Measurements from ENCODE around the gene KCTD1. TPM values are rescaled to one million over a fixed set of nuclear protein-coding genes. Genes with fewer than 3 reads are reported as not detected.

KCTD1 gene
- total and polyA plus RNA-seq, 2 of the 4 experiments (the other 2 are of a cell fraction): 5.0 to 5.8 TPM

DNA sequence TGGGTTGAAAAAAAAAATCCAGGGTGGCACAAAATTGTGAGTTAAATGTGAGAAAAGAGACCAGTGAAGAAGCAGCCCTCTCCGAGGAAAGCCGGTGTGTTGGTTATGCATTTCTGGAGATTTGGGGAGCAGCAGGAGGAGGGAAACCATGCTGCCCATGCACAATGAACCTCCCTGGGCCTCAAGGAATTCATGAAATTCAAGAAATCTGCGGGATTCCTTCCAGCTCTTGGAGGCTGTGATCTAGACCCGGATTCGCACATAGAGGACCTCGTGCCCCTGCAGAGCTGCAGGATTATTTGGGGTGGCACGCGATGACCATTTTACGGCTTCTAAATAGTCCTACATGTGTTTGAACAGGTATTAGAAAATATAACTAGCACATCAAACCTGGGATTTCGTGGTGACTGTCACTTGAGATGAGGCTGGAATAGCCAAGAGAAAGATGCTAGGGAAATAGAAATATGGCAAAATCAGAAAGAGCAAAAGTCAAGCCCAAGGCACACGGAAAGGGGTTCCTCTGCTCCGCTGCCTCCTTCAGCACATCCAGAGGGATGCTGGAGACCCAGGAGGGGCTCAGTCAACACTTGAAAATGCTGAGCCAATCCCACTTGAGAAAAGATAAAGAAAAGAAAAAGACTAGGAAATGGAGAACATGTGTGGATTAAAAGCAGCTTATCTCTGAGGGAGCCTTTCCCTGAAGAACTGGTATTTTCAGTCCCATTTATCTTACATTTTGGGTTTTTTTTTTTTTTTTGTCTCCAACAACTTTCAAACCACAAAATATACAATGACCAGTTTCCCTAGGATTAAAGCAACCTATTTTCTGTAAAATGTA is 22.0 kb downstream of the KCTD1 start (continued):
- TF ChIP-seq RCOR1 (IDR thresholded peaks at IDR 0.05; ENCODE audit: insufficient replicate concordance, low read length) (no peak), RAD21 (IDR thresholded peaks at IDR 0.05; ENCODE audit: low read length) (no peak)

DNA sequence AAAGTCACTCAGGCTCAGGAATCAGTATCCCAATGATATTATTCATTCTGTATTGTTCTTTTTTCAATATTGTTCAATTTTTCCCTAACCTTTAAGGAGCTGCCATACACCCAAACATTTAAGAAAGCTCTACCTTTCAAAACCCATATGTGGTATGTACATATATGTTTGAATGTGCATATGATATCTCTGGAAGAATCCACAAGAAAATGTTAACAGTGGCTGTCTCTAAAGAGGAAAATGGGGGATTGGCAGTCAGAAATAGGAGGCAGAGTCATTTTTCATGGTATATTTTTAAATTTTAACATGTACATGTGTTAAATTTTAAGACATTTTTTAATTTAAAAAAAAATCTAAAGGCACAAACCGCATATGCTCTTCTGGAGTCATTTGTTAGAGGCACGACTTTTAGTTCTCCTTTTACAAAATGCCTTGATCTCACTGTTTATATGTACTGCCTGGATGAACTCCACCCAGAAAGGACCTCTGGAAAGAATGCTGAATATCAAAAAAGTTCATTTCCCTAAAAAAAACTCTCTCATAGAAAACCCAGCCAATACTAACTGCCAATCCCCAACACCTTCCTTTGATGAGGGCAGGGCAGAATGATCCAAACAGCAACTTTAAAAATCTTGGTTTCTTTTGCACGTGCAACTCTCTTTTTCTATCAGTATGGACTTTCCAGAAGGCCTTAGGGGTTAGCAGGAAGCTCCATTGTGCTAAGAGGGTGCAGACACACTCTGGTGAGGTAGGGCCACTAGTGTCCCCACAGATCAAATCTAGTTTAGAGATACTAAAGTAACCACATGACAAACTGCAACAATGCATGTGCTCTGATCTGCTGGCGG is 23.6 kb downstream of the KCTD1 start:
- Histone ChIP-seq H3K36me3 (ENCODE audit: control insufficient read depth, insufficient read depth, low read length) (no peaks in the 10 kb centered on the region), H4K8ac (ENCODE audit: low read depth in 2 of 2, low read length in 2 of 2) (no peak overlapping the region), H2BK20ac (ENCODE audit: low read depth, low read length) (peak overlapping the region; percentile 24; the same call in 1 of the 2 replicates), H2BK15ac (ENCODE audit: low read depth, low read length) (no peak overlapping the region), H3K4me2 (ENCODE audit: low read depth, low read length) (no peak overlapping the region), H3K14ac (replicated peaks; ENCODE audit: low read depth, low read length) (no peak overlapping the region), H2BK120ac (ENCODE audit: low read depth, low read length) (no peak overlapping the region), H3K27me3 (ENCODE audit: control insufficient read depth, insufficient read depth, low read length) (no peaks in the 10 kb centered on the region), H2AK9ac (replicated peaks; ENCODE audit: low read depth, low read length, poor library complexity) (no peak overlapping the region), H3K4me1 (ENCODE audit: control insufficient read depth, insufficient read depth, low read length) (peaks cover 8% of the 10 kb centered on the region; the same call in 1 of the 2 replicates), H4K20me1 (ENCODE audit: insufficient read depth, low read length) (no peaks in the 10 kb centered on the region), H3K9me1 (ENCODE audit: insufficient read depth, low read length) (no peaks in the 10 kb centered on the region), H3K4ac (ENCODE audit: low read depth, low read length) (no peak overlapping the region), H2AK5ac (ENCODE audit: low read depth, low read length) (no peak overlapping the region), H3K23ac (ENCODE audit: low read depth, low read length) (no peak overlapping the region), H3K56ac (ENCODE audit: extremely low read depth, insufficient read depth, low read length) (no peak overlapping the region), H3K27ac (ENCODE audit: insufficient read depth, low read length) (no peak overlapping the region), H4K5ac (ENCODE audit: low read depth, low read length) (no peak overlapping the region), H4K91ac (ENCODE audit: insufficient read depth, low read depth, low read length) (no peak overlapping the region), H3K18ac (ENCODE audit: low read depth, low read length) (no peak overlapping the region), H3K79me1 (ENCODE audit: low read depth in 1 of 2, low read length in 2 of 2) (0 out of 4 replicates have a peak, but pooled peaks cover 0 to 5% of the 10 kb centered on the region in 2 experiments), H3K4me3 (ENCODE audit: insufficient read depth, low read depth, low read length) (no peak overlapping the region), H3K9me3 (ENCODE audit: control insufficient read depth, insufficient read depth, low read length) (no peaks in the 10 kb centered on the region), H2BK5ac (ENCODE audit: low read depth, low read length, poor library complexity, severe bottlenecking) (no peak overlapping the region), H3K9ac (ENCODE audit: low read depth, low read length) (no peak overlapping the region), H2AFZ (replicated peaks; ENCODE audit: low read length, poor library complexity) (no peak overlapping the region)
- TF ChIP-seq, protein P1, sequence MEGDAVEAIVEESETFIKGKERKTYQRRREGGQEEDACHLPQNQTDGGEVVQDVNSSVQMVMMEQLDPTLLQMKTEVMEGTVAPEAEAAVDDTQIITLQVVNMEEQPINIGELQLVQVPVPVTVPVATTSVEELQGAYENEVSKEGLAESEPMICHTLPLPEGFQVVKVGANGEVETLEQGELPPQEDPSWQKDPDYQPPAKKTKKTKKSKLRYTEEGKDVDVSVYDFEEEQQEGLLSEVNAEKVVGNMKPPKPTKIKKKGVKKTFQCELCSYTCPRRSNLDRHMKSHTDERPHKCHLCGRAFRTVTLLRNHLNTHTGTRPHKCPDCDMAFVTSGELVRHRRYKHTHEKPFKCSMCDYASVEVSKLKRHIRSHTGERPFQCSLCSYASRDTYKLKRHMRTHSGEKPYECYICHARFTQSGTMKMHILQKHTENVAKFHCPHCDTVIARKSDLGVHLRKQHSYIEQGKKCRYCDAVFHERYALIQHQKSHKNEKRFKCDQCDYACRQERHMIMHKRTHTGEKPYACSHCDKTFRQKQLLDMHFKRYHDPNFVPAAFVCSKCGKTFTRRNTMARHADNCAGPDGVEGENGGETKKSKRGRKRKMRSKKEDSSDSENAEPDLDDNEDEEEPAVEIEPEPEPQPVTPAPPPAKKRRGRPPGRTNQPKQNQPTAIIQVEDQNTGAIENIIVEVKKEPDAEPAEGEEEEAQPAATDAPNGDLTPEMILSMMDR (conservative IDR thresholded peaks at IDR 0.05; ENCODE audit: low read depth, low read length): no peak
- TF ChIP-seq MAZ (IDR thresholded peaks at IDR 0.05; ENCODE audit: borderline replicate concordance, low read depth, low read length): no peak
- TF ChIP-seq RAD21 (IDR thresholded peaks at IDR 0.05; ENCODE audit: low read length): no peak
- TF ChIP-seq MAFK (IDR thresholded peaks at IDR 0.05; ENCODE audit: low read depth, low read length): no peak
- TF ChIP-seq BHLHE40 (IDR thresholded peaks at IDR 0.05; ENCODE audit: low read depth, low read length): no peak
- WGBS, 2 experiments (ENCODE audit: extremely low coverage in 2 of 2, insufficient read length in 1 of 2): no CpG with 5 or more reads among the region's 4 CpGs
- dilution Hi-C loops (cut with HindIII; ENCODE audit: low sequenced_read_pairs, unreplicated experiment) (no loop called here), in situ Hi-C loops (cut with MboI; ENCODE audit: low sequenced_read_pairs) (no loop called here), intact Hi-C loops (cut with micrococcal nuclease) (no loop called here)
- ChIA-PET CTCF (no interaction called here), POLR2A (ENCODE audit: unreplicated experiment) (no interaction called here)
- BruUV-seq (replicated peaks): no TSS peak
- no peak for DNase-seq
- ATAC-seq (ENCODE audit: low read depth): peak; percentile 42; the same call in 1 of the 2 replicates
